AG04450 (cell line): ENCODE measurements around the gene FAM20A. TPM values are rescaled to one million over a fixed set of nuclear protein-coding genes. Genes with fewer than 3 reads are reported as not detected.
"Not testable (repeated sequence)": the region's sequence is repeated elsewhere in the genome, so short reads cannot be mapped to it uniquely, and the experiment has no call there.

Experiments
- CTCF ChIA-PET: fragments of 300-600, 350-600 bp; formaldehyde crosslinking; extraction: SDS; loops from one replicate; lab custom pipeline; 2022; ENCODE audit warnings: antibody characterized with exemption, inconsistent platforms; lab: Charles Lee
- POLR2A ChIA-PET: fragments of 350-600 bp; formaldehyde crosslinking; extraction: SDS; loops from one replicate; lab custom pipeline; 2021; ENCODE audit warnings: antibody characterized with exemption, inconsistent platforms; lab: Yijun Ruan, JAX
- DNase-seq: peaks from one replicate; pipeline ENCODE4 v3.0.0-alpha.2; 2011; ENCODE audit warnings: low read depth, low spot score
- H3K27ac ChIP-seq: one replicate; pipeline ENCODE4 v1.5.1; 2012; ENCODE audit warnings: low read depth, low read length, control low read depth
- H3K27me3 ChIP-seq: one replicate; pipeline ENCODE4 v1.6.0; 2012; ENCODE audit warnings: low read length; ENCODE audit not compliant: control insufficient read depth, insufficient read depth
- H3K4me3 ChIP-seq: 2 replicates; pipeline ENCODE4 v1.5.1; 2011; ENCODE audit warnings: mild to moderate bottlenecking, low read depth, low read length, control low read depth
- H3K9me3 ChIP-seq: 2 replicates; pipeline ENCODE4 v1.5.1; 2012; ENCODE audit warnings: low read length; ENCODE audit not compliant: control insufficient read depth, insufficient read depth
- polyA plus RNA-seq: library from polyadenylated mRNA; depleted of rRNA; stranded (reverse); fragments of >200 nt; gene quantifications from 2 replicates; pipeline ENCODE4 v1.2.3, GENCODE V29; 2011
- TF ChIP-seq, protein P1 (sequence below): IDR thresholded peaks from 2 replicates; pipeline ENCODE4 v1.5.1; 2011; ENCODE audit warnings: low read depth, low read length, control low read depth, inconsistent platforms

FAM20A gene
- polyA plus RNA-seq, 1 experiment = not detected

DNA sequence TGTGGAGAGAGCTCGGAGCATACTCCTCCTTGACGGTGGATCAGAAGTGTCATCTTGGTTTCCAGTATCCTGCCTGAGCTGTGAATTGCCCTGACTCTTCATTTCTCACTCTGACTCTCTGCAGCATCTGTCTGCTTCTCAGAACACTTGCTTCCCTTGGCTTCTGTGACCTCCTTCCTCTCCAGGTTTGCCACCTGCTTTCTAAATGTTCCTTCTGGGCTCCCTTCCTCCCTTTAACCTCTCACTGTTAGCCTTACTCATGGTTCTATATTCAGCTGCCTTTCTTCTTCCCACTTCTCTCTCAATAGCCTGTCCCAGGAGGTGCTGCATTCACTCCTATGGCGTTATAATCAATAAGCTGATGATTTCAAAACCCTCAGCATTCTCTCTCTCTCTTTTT is 100.1 kb downstream of the FAM20A start:
- DNase-seq = no peak
- TF ChIP-seq, protein P1, sequence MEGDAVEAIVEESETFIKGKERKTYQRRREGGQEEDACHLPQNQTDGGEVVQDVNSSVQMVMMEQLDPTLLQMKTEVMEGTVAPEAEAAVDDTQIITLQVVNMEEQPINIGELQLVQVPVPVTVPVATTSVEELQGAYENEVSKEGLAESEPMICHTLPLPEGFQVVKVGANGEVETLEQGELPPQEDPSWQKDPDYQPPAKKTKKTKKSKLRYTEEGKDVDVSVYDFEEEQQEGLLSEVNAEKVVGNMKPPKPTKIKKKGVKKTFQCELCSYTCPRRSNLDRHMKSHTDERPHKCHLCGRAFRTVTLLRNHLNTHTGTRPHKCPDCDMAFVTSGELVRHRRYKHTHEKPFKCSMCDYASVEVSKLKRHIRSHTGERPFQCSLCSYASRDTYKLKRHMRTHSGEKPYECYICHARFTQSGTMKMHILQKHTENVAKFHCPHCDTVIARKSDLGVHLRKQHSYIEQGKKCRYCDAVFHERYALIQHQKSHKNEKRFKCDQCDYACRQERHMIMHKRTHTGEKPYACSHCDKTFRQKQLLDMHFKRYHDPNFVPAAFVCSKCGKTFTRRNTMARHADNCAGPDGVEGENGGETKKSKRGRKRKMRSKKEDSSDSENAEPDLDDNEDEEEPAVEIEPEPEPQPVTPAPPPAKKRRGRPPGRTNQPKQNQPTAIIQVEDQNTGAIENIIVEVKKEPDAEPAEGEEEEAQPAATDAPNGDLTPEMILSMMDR = no peak
- Histone ChIP-seq H3K27ac (no peak overlapping the region), H3K4me3 (no peak overlapping the region), H3K9me3 (no peaks in the 10 kb centered on the region), H3K27me3 (peaks cover 2% of the 10 kb centered on the region)
- ChIA-PET POLR2A (no interaction called here), CTCF (no interaction called here)

DNA sequence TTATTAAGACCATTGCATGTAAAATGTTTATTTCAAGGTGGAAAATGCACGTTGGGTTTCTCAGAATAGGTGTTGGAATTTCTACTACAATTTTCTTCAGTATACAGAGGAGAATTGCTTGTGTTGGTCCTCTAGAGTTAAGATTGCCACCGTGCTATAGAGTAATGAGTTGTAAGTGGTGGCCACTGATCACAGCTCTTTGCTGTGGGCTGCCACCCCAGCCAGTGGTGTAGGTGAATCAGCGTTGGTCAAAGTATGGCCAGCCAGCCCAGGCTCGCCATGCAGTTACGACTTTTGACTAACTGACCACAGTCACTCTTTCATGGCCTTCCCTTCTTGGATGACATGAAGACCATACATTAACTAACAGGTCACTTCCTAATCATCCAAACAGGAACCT is 101.6 kb downstream of the FAM20A start:
- POLR2A ChIA-PET = no interaction called here
- Histone ChIP-seq H3K27ac (no peak overlapping the region), H3K9me3 (no peaks in the 10 kb centered on the region), H3K27me3 (peaks cover 2% of the 10 kb centered on the region), H3K4me3 (no peak overlapping the region)
- TF ChIP-seq, protein P1 = no peak
- CTCF ChIA-PET = interaction anchor here (0.6 kb wide), 1 partner anchor 35 kb away, joined by 3 read pairs; no protein-coding TSS in a partner anchor
- no peak for DNase-seq

DNA sequence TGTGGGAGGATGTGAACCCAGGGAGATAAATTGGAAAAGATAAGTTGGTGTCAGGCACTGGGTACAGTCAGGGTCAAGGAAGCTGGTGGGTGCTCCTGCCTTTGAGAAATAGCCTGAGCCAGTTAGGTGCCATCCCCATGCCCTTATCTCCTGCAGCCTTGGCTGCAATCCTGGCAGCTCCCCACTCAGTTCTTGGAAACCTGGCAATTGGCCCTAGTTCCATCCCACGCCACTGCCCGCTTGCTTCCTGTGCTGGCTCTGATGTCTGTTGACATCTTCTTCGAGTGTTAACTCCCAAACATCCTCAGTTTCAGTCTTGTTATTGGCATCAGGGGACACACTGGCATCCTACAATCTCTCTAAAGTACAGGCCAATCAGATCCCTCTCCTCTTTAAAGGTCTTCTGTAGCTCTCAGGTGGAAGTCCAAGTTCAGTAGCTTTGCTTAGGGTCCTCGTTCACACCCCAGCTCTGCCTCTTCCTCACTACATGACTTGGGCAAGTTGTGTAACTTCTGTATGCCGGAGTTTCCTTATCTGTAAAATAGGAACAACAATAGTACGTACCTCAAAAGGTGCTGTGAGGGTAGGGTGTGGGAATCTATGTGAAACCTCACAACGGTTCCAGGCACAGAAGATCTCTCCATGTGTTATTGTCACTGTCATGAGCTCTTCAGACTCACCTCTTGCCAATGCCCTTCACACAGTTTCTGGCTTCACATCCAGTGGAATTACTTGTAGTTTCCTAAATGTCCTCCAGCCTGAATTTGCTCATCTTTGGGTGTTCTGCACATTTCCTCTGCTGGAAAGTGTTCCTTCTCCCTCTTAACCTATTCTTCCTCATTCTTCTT is 102.5 kb downstream of the FAM20A start:
- ChIA-PET POLR2A (interaction anchor here (0.7 kb wide), 1 partner anchor 40 kb away, joined by 3 read pairs; no protein-coding TSS in a partner anchor), CTCF (interaction anchor here (0.6 kb wide), 1 partner anchor 61 kb away, joined by 6 read pairs; no protein-coding TSS in a partner anchor)
- H3K27me3 ChIP-seq = peaks cover 2% of the 10 kb centered on the region
- H3K9me3 ChIP-seq = no peaks in the 10 kb centered on the region
- TF ChIP-seq, protein P1 = no peak
- no peak for DNase-seq
- H3K4me3 ChIP-seq = no peak overlapping the region
- no peak overlapping the region for H3K27ac ChIP-seq

DNA sequence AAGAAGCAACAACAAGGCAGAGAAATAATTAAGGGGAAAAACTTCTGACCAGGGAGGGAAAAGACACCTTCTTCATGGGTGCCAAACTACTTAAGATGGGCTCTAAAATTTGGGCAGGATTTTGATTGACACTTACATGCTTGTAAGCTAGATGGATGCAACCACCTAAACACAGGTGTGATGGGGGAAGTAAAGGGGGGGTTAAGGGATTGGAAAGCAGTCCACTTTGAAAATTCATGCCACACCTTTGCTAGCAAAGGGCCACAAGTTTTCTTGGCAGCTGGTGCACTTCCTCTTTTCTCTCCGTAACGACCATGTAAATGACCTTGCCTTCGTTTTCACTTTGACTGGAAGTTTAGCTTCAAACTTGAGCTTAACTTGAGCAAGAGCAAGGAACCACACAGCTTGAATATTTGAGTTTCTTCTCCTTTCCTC is 103.3 kb downstream of the FAM20A start:
- Histone ChIP-seq H3K4me3 (no peak overlapping the region), H3K27ac (no peak overlapping the region), H3K9me3 (no peaks in the 10 kb centered on the region), H3K27me3 (peaks cover 2% of the 10 kb centered on the region)
- DNase-seq = no peak
- TF ChIP-seq, protein P1 = no peak
- POLR2A ChIA-PET = no interaction called here
- CTCF ChIA-PET = no interaction called here

DNA sequence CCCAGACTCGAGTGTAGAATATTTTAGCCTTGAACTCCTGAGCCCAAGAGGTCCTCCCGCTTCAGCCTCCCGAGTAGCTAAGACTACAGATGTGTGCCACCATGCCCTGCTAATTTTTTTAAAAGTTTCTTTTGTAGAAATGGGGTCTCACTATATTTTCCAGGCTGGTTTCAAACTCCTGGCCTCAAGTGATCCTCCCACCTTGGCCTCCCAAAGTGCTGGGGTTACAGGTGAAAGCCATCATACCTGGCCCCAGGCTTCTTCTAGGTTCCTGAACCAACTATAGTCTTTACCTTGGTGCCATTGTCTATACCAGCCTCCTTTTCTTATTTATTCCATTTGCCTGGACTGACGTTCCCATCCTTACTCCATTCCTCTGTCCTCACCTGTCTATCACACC is 106.1 kb downstream of the FAM20A start:
- Histone ChIP-seq H3K27me3 (no peaks in the 10 kb centered on the region), H3K4me3 (no peak overlapping the region), H3K27ac (no peak overlapping the region), H3K9me3 (no peaks in the 10 kb centered on the region)
- CTCF ChIA-PET = no interaction called here
- no peak for DNase-seq
- TF ChIP-seq, protein P1 = no peak
- POLR2A ChIA-PET = no interaction called here

DNA sequence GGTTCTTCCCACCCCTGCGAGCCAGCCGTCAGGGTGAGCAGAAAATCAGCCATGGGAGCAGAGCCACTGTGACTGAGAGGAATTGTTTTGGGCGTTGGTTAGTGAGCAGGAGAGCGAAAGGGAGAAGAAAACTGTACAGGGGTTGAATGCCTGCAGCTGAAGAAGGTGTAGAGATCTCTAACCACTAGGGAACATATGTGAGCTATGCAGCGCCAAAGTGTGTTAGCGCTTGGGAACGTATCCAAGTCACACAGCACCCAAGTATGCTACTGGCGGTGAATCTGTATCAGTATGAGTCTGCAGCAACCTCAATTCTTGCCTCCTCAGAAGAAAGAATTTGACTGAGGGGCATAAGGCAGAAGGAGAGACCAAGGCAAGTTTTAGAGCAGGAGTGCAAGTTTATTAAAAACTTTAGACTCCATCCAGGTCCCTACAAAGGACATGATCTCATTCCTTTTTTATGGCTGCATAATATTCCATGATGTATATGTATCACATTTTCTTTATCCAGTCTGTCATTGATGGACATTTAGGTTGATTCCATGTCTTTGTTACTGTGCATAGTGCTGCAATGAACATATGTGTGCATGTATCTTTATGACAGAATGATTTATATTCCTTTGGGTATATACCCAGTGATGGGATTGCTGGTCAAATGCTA is 108.6 kb downstream of the FAM20A start:
- H3K4me3 ChIP-seq, H3K27ac ChIP-seq, H3K9me3 ChIP-seq, DNase-seq, H3K27me3 ChIP-seq, POLR2A ChIA-PET: not testable (repeated sequence)
- CTCF ChIA-PET = interaction anchor here (0.7 to 1.1 kb wide), 4 partner anchors 9 to 1588 kb away, joined by 3 to 5 read pairs (median 4); no protein-coding TSS in a partner anchor
